Vagina (tissue), 2 donors: ENCODE data around the gene DHX58. TPM values are rescaled to one million over a fixed set of nuclear protein-coding genes. Genes with fewer than 3 reads are reported as not detected.

Experiments used
- DNase-seq, 2 donors: peaks; one replicate each; pipeline ENCODE4 v3.0.0-alpha.2; 2017; ENCODE audit errors: extremely low spot score in 2 of 2
- H3K27ac ChIP-seq: fragments of 200-600 bp; sonication (generic); one replicate; pipeline ENCODE4 v1.5.1; 2019
- H3K27me3 ChIP-seq: fragments of 200-600 bp; sonication (generic); one replicate; pipeline ENCODE4 v1.5.1; 2019
- H3K36me3 ChIP-seq, 2 donors: fragments of 200-600 bp; sonication (generic); one replicate each; pipeline ENCODE4 v1.5.1; 2017 to 2019
- H3K4me1 ChIP-seq: fragments of 200-600 bp; sonication (generic); one replicate; pipeline ENCODE4 v1.5.1; 2019
- H3K4me3 ChIP-seq, 2 donors: fragments of 200-600 bp; sonication (generic); 1 replicate in 1 of 2; 2 replicates in 1 of 2; pipeline ENCODE4 v1.5.1; 2016 to 2019
- H3K9me3 ChIP-seq: fragments of 200-600 bp; sonication (generic); one replicate; pipeline ENCODE4 v1.5.1; 2019
- POLR2A ChIP-seq, 2 donors: fragments of 450-650 bp; IDR thresholded peaks; one replicate each; pipeline ENCODE4 v1.6.1; 2017; ENCODE audit warnings: antibody characterized with exemption in 2 of 2, mild to moderate bottlenecking in 2 of 2, moderate library complexity in 2 of 2
- POLR2AphosphoS5 ChIP-seq, 2 donors: sonication (generic); formaldehyde crosslinking; IDR thresholded peaks; one replicate each; pipeline ENCODE4 v1.9.0; 2017; ENCODE audit warnings: antibody characterized with exemption in 2 of 2, mild to moderate bottlenecking in 2 of 2, low read depth in 1 of 2; ENCODE audit not compliant: insufficient read depth in 1 of 2
- intact Hi-C: fragments of 100-400 bp; cut with DNase I; formaldehyde crosslinking; loops from one replicate; pipeline ENCODE4 v1.15.1; 2023
- total RNA-seq: library from RNA; depleted of rRNA; stranded (reverse); fragments of >200 nt; gene quantifications from one replicate; pipeline ENCODE4 v1.2.3, GENCODE V29; 2016
- TF ChIP-seq, protein P1 (sequence below), 3 experiments: fragments of 450-650 bp in 2 of 3; fragments of 200-600 bp in 1 of 3; sonication (generic) in 1 of 3; IDR thresholded peaks; one replicate each; pipeline ENCODE4 v1.5.1; 2017 to 2019; ENCODE audit warnings: antibody characterized with exemption in 3 of 3, mild to moderate bottlenecking in 2 of 3, moderate library complexity in 2 of 3

DHX58 gene
- total RNA-seq, 1 donor from 2014 or later = 8.1 TPM

GRCh38 chr17:42110301-42111264, 1.9 kb downstream of the DHX58 start:
- Histone ChIP-seq H3K4me3 (no peak overlapping the region), H3K36me3 (peaks cover 0 to 6% of the 10 kb centered on the region in 2 donors), H3K27me3 (no peaks in the 10 kb centered on the region), H3K4me1 (peaks cover 30% of the 10 kb centered on the region), H3K9me3 (no peaks in the 10 kb centered on the region), H3K27ac (no peak overlapping the region)
- no peak for DNase-seq
- intact Hi-C loops = loop anchor here (5.0 kb wide), 2 partner anchors 43 to 143 kb away; partner anchors contain the start of gene CNP
- TF ChIP-seq POLR2A (IDR thresholded peaks at IDR 0.05) (no peak), POLR2AphosphoS5 (IDR thresholded peaks at IDR 0.05; ENCODE audit: insufficient read depth in 1 of 2, low read depth in 1 of 2) (no peak)
- TF ChIP-seq, protein P1, sequence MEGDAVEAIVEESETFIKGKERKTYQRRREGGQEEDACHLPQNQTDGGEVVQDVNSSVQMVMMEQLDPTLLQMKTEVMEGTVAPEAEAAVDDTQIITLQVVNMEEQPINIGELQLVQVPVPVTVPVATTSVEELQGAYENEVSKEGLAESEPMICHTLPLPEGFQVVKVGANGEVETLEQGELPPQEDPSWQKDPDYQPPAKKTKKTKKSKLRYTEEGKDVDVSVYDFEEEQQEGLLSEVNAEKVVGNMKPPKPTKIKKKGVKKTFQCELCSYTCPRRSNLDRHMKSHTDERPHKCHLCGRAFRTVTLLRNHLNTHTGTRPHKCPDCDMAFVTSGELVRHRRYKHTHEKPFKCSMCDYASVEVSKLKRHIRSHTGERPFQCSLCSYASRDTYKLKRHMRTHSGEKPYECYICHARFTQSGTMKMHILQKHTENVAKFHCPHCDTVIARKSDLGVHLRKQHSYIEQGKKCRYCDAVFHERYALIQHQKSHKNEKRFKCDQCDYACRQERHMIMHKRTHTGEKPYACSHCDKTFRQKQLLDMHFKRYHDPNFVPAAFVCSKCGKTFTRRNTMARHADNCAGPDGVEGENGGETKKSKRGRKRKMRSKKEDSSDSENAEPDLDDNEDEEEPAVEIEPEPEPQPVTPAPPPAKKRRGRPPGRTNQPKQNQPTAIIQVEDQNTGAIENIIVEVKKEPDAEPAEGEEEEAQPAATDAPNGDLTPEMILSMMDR (IDR thresholded peaks at IDR 0.05) = no peak

- Histone ChIP-seq H3K4me1 (peaks cover 30% of the 10 kb centered on the region), H3K36me3 (peaks cover 0 to 8% of the 10 kb centered on the region in 2 donors), H3K9me3 (no peaks in the 10 kb centered on the region), H3K27ac (no peak overlapping the region), H3K4me3 (no peak overlapping the region), H3K27me3 (no peaks in the 10 kb centered on the region)
- intact Hi-C loops = no loop called here
- DNase-seq = no peak
- no peak for TF ChIP-seq POLR2AphosphoS5 (IDR thresholded peaks at IDR 0.05; ENCODE audit: insufficient read depth in 1 of 2, low read depth in 1 of 2)
- TF ChIP-seq POLR2A (IDR thresholded peaks at IDR 0.05) = no peak
Observed at GRCh38 chr17:42109086-42109485, 3.4 kb downstream of the DHX58 start.

DNA sequence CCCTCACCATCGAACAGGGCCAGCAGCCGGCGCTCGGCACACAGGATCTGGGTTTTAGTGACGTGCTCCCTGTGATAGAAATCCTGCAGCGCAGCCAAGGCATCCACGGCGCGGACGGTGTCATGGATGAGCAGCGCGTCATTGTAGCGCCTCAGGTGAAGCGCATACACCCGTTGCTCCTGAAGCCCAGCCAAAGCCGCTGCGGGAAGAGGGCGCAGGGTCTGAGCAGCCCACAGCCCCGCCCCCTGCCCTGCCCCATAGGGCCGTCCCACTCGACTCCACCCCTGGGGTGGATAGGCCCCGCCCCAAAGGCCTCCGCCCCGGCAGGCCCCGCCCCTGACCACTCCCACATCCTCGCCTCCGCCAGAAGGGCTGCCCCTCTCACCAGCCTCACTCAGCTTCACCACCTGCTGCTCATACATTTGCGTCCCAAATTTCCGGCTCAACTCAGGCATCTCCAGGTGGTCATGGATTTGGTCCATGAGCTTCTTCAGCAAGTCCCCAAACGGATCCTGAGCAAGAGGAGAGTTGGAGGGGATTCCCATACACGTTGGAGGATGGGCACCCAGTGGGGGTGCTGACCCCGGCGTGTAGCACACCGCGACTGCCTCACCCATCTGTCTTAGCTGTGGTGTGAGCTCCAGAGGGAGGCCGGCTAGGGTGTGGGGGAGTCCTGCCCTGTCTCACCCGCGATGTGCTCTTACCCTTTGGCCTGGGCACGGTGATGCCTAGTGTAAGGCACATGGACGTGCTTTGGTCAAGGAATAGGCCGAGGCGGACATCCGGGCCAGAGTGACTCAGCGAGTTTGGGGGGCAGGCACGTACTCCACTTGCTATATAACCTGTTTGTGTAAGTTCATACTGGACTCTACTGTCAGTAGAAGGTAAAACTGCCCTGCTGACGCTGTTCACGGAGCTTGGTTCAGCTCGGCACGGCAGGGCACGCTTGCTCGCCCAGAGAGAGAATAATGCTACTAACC, 4.6 kb downstream of the DHX58 start:
- H3K27me3 ChIP-seq = no peaks in the 10 kb centered on the region

DNA sequence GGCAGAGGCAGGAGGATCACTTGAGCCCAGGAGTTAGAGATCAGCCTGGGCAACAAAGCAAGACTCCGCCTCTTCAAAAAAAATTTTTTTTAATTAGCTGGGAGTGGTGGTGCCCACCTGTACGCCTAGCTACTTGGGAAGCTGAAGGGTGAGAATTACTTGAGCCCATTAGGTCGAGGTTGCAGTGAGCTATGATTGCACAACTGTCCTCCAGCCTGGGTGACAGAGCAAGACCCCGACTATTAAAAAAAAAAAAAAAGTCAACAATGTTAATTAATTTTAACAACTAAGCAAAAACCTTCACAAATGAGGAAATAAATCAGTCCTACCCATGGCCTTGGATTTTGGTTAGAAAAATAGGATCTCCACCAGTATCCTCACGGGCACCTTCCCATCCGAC, 5.4 kb downstream of the DHX58 start:
- intact Hi-C loops = no loop called here
- DNase-seq = no peak
- Histone ChIP-seq H3K36me3 (peaks cover 0 to 8% of the 10 kb centered on the region in 2 donors), H3K27ac (no peak overlapping the region), H3K9me3 (no peaks in the 10 kb centered on the region), H3K27me3 (no peaks in the 10 kb centered on the region), H3K4me1 (peaks cover 19% of the 10 kb centered on the region), H3K4me3 (peak overlapping the region in 1 of 2 donors; percentile 19)
- TF ChIP-seq POLR2A (IDR thresholded peaks at IDR 0.05) = no peak
- no peak for TF ChIP-seq POLR2AphosphoS5 (IDR thresholded peaks at IDR 0.05; ENCODE audit: insufficient read depth in 1 of 2, low read depth in 1 of 2)
- TF ChIP-seq, protein P1 (IDR thresholded peaks at IDR 0.05) = no peak

More for the DNA sequence above, 4.6 kb downstream of the DHX58 start:
- Histone ChIP-seq H3K4me3 (peak overlapping the region in 1 of 2 donors; percentile 19), H3K27ac (no peak overlapping the region), H3K4me1 (peaks cover 22% of the 10 kb centered on the region), H3K9me3 (no peaks in the 10 kb centered on the region), H3K36me3 (peaks cover 0 to 8% of the 10 kb centered on the region in 2 donors)
- intact Hi-C loops = no loop called here
- no peak for DNase-seq
- TF ChIP-seq POLR2AphosphoS5 (IDR thresholded peaks at IDR 0.05; ENCODE audit: insufficient read depth in 1 of 2, low read depth in 1 of 2) = no peak
- TF ChIP-seq, protein P1 (IDR thresholded peaks at IDR 0.05) = no peak
- TF ChIP-seq POLR2A (IDR thresholded peaks at IDR 0.05) = no peak

GRCh38 chr17:42106009-42106408, 6.5 kb downstream of the DHX58 start:
- H3K4me3 ChIP-seq = no peak overlapping the region

More at GRCh38 chr17:42106009-42106408, 6.5 kb downstream of the DHX58 start:
- TF ChIP-seq POLR2A (IDR thresholded peaks at IDR 0.05) (no peak), POLR2AphosphoS5 (IDR thresholded peaks at IDR 0.05; ENCODE audit: insufficient read depth in 1 of 2, low read depth in 1 of 2) (no peak)
- TF ChIP-seq, protein P1 (IDR thresholded peaks at IDR 0.05) = no peak
- Histone ChIP-seq H3K36me3 (peaks cover 0 to 8% of the 10 kb centered on the region in 2 donors), H3K9me3 (no peaks in the 10 kb centered on the region), H3K27me3 (no peaks in the 10 kb centered on the region), H3K27ac (no peak overlapping the region), H3K4me1 (peaks cover 12% of the 10 kb centered on the region)
- no peak for DNase-seq
- intact Hi-C loops = no loop called here
